ENCODE data around the gene ARFGEF2. TPM values are rescaled to one million over a fixed set of nuclear protein-coding genes. Genes with fewer than 3 reads are reported as not detected.

Gene ARFGEF2
- total RNA-seq, 1 donor: 47.5 TPM

GRCh38 chr20:48958743-48959142, 37.2 kb downstream of the ARFGEF2 start:
- H3K4me3 ChIP-seq (ENCODE audit: low read depth, low read length): no peak overlapping the region
- DNase-seq (ENCODE audit: low read depth): no peak
- no peak for TF ChIP-seq CTCF (IDR thresholded peaks at IDR 0.05; ENCODE audit: insufficient read depth, low read depth, low read length)

GRCh38 chr20:48959899-48960550, 38.5 kb downstream of the ARFGEF2 start:
- TF ChIP-seq CTCF (IDR thresholded peaks at IDR 0.05; ENCODE audit: insufficient read depth, low read depth, low read length): no peak
- DNase-seq (ENCODE audit: low read depth): peak; percentile 71
- H3K4me3 ChIP-seq (ENCODE audit: low read depth, low read length): no peak overlapping the region

GRCh38 chr20:48962421-48962820, 40.9 kb downstream of the ARFGEF2 start:
- no peak for TF ChIP-seq CTCF (IDR thresholded peaks at IDR 0.05; ENCODE audit: insufficient read depth, low read depth, low read length)
- DNase-seq (ENCODE audit: low read depth): no peak
- no peak overlapping the region for H3K4me3 ChIP-seq (ENCODE audit: low read depth, low read length)

- DNase-seq (ENCODE audit: low read depth): peak; percentile 73
- H3K4me3 ChIP-seq (ENCODE audit: low read depth, low read length): no peak overlapping the region
- no peak for TF ChIP-seq CTCF (IDR thresholded peaks at IDR 0.05; ENCODE audit: insufficient read depth, low read depth, low read length)
Measured at GRCh38 chr20:48962976-48963771, 41.7 kb downstream of the ARFGEF2 start.

GRCh38 chr20:48965189-48965910, 43.8 kb downstream of the ARFGEF2 start:
- DNase-seq (ENCODE audit: low read depth): peak; percentile 72
- no peak for TF ChIP-seq CTCF (IDR thresholded peaks at IDR 0.05; ENCODE audit: insufficient read depth, low read depth, low read length)

GRCh38 chr20:48970681-48971365, 49.3 kb downstream of the ARFGEF2 start:
- no peak for DNase-seq (ENCODE audit: low read depth)
- no peak overlapping the region for H3K4me3 ChIP-seq (ENCODE audit: low read depth, low read length)
- no peak for TF ChIP-seq CTCF (IDR thresholded peaks at IDR 0.05; ENCODE audit: insufficient read depth, low read depth, low read length)

More at GRCh38 chr20:48965189-48965910, 43.8 kb downstream of the ARFGEF2 start:
- no peak overlapping the region for H3K4me3 ChIP-seq (ENCODE audit: low read depth, low read length)
